HepG2 (cell line): ENCODE measurements around the gene TSPYL4. TPM values are rescaled to one million over a fixed set of nuclear protein-coding genes. Genes with fewer than 3 reads are reported as not detected.

ENCODE experiments used
- ATF6 ChIP-seq: sonication (generic); formaldehyde crosslinking; conservative IDR thresholded peaks from 2 replicates; pipeline ENCODE4 v1.4.0; 2020; ENCODE audit warnings: missing genetic modification reagents
- HMGXB4 ChIP-seq, 2 experiments: sonication (generic) in 1 of 2; formaldehyde crosslinking in 1 of 2; IDR thresholded peaks; 2 replicates each; pipeline versions ENCODE4 v1.4.0 to v1.6.1; 2018 to 2020; ENCODE audit warnings: missing genetic modification reagents in 2 of 2, borderline replicate concordance in 1 of 2, low read depth in 1 of 2, mild to moderate bottlenecking in 1 of 2, missing biosample characterization in 1 of 2
- NFIB ChIP-seq: sonication (generic); formaldehyde crosslinking; IDR thresholded peaks from 2 replicates; pipeline ENCODE4 v1.9.0; 2021; ENCODE audit warnings: missing genetic modification reagents, mild to moderate bottlenecking, borderline replicate concordance
- PBX3 ChIP-seq: sonication (generic); formaldehyde crosslinking; IDR thresholded peaks from 2 replicates; pipeline ENCODE4 v1.8.1; 2023; ENCODE audit warnings: missing genetic modification reagents, inconsistent platforms, borderline replicate concordance
- ZBTB38 ChIP-seq: sonication (generic); formaldehyde crosslinking; IDR thresholded peaks from 2 replicates; pipeline ENCODE4 v1.5.1; 2020; ENCODE audit warnings: mild to moderate bottlenecking, missing genetic modification reagents
- ZBTB8A ChIP-seq: sonication (generic); formaldehyde crosslinking; IDR thresholded peaks from 2 replicates; pipeline ENCODE4 v1.4.0; 2020; ENCODE audit warnings: mild to moderate bottlenecking, low read depth, missing genetic modification reagents, borderline replicate concordance
- ZNF788 ChIP-seq: sonication (generic); formaldehyde crosslinking; IDR thresholded peaks from 2 replicates; pipeline ENCODE4 v1.5.0; 2020; ENCODE audit warnings: mild to moderate bottlenecking, missing genetic modification reagents, borderline replicate concordance
- ZNF816 ChIP-seq: sonication (generic); formaldehyde crosslinking; IDR thresholded peaks from 2 replicates; pipeline ENCODE4 v1.8.0; 2022; ENCODE audit warnings: missing genetic modification reagents, mild to moderate bottlenecking, borderline replicate concordance
- polyA plus RNA-seq, 8 experiments: library from polyadenylated mRNA; depleted of rRNA in 3 of 8; stranded (reverse) in 7 of 8; unstranded in 1 of 8; fragments of >200 nt; fragmentation: Illumina TruSeq in 4 of 8; extraction: Trizol in 4 of 8; gene quantifications; 2 replicates each; pipeline versions ENCODE4 v1.2.1 to v1.2.3, GENCODE V29; 2011 to 2016; ENCODE audit warnings: low read depth in 4 of 8, missing spikeins in 1 of 8, mixed read lengths in 1 of 8; ENCODE audit not compliant: insufficient read depth in 1 of 8
- total RNA-seq, 5 experiments: library from RNA; depleted of rRNA; stranded (reverse); fragments of >200 nt; fragmentation: Illumina TruSeq; extraction: Trizol; gene quantifications; 2 replicates each; pipeline ENCODE4 v1.2.3, GENCODE V29; 2016; ENCODE audit warnings: low read depth in 1 of 5
- TF ChIP-seq, protein P1 (sequence below): sonication (generic); formaldehyde crosslinking; IDR thresholded peaks from 2 replicates; pipeline ENCODE4 v1.4.0; 2020; ENCODE audit warnings: missing genetic modification reagents
- TF ChIP-seq, protein P2 (sequence below): sonication (generic); formaldehyde crosslinking; IDR thresholded peaks from 2 replicates; pipeline ENCODE4 v1.4.0; 2020; ENCODE audit warnings: low read depth, missing genetic modification reagents

Gene TSPYL4
- total and polyA plus RNA-seq, 2 of the 13 experiments (the other 11 are each of a cell fraction or from before 2014, with no cell fraction given) = 18.0 to 19.7 TPM

DNA sequence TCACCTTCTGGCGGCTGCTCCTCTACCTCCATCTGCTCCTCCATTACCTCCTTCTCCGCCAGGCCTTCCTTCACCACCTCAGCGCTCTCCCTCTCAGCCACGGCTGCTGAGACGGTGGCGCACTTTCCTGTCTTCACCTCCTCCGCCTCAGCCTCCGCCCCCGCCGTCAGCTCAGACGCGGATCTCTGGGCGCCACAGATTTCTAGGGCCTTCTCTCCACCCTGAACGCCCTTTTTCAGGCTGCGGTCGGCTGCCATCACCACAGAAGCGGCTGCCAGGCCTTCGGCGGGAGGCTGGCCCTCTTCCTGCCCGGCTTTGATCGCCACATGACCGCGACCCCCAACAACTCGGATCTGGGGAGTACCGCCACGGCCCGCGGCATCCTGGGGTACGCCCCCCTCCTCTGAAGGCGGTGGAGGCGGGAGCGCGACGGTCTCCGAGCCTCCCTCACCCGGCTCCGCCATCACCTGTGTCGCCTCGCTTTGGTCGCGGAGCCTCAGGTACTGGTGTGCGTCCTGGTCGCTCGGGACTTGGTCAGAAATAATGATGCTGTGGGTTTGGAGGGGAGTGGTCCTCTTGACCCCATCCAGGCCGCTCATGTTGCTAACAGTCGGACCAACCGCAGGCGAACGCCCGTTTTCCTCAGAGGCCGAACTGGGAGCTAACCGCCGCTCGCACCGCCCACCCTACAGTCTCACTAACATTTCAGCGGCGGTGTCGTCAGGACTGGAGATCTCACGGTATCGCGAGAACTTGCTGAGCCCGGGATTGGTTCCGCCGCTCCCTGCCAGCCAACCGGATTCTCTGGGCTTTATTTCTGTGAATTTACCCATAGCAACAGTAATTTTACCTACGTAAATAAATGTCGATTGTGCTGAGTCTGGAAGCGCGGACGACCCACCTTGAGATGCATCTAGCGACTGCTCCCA is 25.6 kb upstream of the TSPYL4 start, which contains the start of gene TSPYL1 (continued):
- TF ChIP-seq, protein P1, sequence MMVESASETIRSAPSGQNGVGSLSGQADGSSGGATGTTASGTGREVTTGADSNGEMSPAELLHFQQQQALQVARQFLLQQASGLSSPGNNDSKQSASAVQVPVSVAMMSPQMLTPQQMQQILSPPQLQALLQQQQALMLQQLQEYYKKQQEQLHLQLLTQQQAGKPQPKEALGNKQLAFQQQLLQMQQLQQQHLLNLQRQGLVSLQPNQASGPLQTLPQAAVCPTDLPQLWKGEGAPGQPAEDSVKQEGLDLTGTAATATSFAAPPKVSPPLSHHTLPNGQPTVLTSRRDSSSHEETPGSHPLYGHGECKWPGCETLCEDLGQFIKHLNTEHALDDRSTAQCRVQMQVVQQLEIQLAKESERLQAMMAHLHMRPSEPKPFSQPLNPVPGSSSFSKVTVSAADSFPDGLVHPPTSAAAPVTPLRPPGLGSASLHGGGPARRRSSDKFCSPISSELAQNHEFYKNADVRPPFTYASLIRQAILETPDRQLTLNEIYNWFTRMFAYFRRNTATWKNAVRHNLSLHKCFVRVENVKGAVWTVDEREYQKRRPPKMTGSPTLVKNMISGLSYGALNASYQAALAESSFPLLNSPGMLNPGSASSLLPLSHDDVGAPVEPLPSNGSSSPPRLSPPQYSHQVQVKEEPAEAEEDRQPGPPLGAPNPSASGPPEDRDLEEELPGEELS = peak; percentile 38; the same call in 1 of the 2 replicates
- TF ChIP-seq, protein P2, sequence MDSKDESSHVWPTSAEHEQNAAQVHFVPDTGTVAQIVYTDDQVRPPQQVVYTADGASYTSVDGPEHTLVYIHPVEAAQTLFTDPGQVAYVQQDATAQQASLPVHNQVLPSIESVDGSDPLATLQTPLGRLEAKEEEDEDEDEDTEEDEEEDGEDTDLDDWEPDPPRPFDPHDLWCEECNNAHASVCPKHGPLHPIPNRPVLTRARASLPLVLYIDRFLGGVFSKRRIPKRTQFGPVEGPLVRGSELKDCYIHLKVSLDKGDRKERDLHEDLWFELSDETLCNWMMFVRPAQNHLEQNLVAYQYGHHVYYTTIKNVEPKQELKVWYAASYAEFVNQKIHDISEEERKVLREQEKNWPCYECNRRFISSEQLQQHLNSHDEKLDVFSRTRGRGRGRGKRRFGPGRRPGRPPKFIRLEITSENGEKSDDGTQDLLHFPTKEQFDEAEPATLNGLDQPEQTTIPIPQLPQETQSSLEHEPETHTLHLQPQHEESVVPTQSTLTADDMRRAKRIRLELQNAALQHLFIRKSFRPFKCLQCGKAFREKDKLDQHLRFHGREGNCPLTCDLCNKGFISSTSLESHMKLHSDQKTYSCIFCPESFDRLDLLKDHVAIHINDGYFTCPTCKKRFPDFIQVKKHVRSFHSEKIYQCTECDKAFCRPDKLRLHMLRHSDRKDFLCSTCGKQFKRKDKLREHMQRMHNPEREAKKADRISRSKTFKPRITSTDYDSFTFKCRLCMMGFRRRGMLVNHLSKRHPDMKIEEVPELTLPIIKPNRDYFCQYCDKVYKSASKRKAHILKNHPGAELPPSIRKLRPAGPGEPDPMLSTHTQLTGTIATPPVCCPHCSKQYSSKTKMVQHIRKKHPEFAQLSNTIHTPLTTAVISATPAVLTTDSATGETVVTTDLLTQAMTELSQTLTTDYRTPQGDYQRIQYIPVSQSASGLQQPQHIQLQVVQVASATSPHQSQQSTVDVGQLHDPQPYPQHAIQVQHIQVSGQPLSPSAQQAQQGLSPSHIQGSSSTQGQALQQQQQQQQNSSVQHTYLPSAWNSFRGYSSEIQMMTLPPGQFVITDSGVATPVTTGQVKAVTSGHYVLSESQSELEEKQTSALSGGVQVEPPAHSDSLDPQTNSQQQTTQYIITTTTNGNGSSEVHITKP (CRISPR knock-in tag) = 0 out of 2 replicates have a peak, but pooled peaks have one; percentile 16
- TF ChIP-seq HMGXB4 (CRISPR knock-in tag; IDR thresholded peaks at IDR 0.05; ENCODE audit: borderline replicate concordance in 1 of 2, low read depth in 1 of 2) (peak; percentile 41 to 97; a peak in 3 of 4 replicates), ATF6 (no peak), NFIB (no peak), ZNF788 (CRISPR knock-in tag) (peak; percentile 55; the same call in 1 of the 2 replicates), ZBTB8A (CRISPR knock-in tag) (peak; percentile 99), PBX3 (CRISPR knock-in tag) (no peak), ZBTB38 (CRISPR knock-in tag) (peak; percentile 51), ZNF816 (CRISPR knock-in tag) (0 out of 2 replicates have a peak, but pooled peaks have one; percentile 92)
